SK-N-SH (cell line): ENCODE measurements around the gene RBM14. TPM values are rescaled to one million over a fixed set of nuclear protein-coding genes. Genes with fewer than 3 reads are reported as not detected.
"Not testable (repeated sequence)": the region's sequence is repeated elsewhere in the genome, so short reads cannot be mapped to it uniquely, and the experiment has no call there.

Experiments used
- CTCF ChIA-PET: fragments of 300-600, 350-600 bp; formaldehyde crosslinking; extraction: SDS; loops from one replicate; lab custom pipeline; 2021; lab: Yijun Ruan, JAX
- POLR2A ChIA-PET: fragments of 350-600 bp; sonication (Branson Sonifier 250); formaldehyde crosslinking; extraction: SDS; loops from one replicate; lab custom pipeline; 2020; ENCODE audit warnings: antibody characterized with exemption, inconsistent platforms; lab: Yijun Ruan, JAX
- DNase-seq: peaks from one replicate; pipeline ENCODE4 v3.0.0; 2012
- H2AFZ ChIP-seq: fragments of 200-600 bp; sonication (generic); 2 replicates; pipeline ENCODE4 v1.8.1; 2016; ENCODE audit warnings: antibody characterized with exemption, mild to moderate bottlenecking, low read depth
- H3F3A ChIP-seq: fragments of 200-600 bp; sonication (generic); replicated peaks from 2 replicates; pipeline ENCODE3; 2016; ENCODE audit warnings: antibody characterized with exemption, mild to moderate bottlenecking; ENCODE audit not compliant: insufficient read depth
- H3K27ac ChIP-seq, 2 experiments: fragments of 200-500 bp in 1 of 2; fragments of 200-600 bp in 1 of 2; sonication (Bioruptor generic) in 1 of 2; sonication (generic), shearing (Covaris generic) in 1 of 2; 2 replicates each; pipeline versions ENCODE4 v1.5.1 to v1.6.1; 2014 to 2016; ENCODE audit warnings: low read depth in 2 of 2, inconsistent platforms in 1 of 2, low read length in 1 of 2, mild to moderate bottlenecking in 1 of 2, mixed read lengths in 1 of 2
- H3K27me3 ChIP-seq: fragments of 200-600 bp; sonication (generic), shearing (Covaris generic); 2 replicates; pipeline ENCODE4 v1.6.1; 2016; ENCODE audit warnings: mixed run types; ENCODE audit not compliant: insufficient read depth
- H3K36me3 ChIP-seq, 2 experiments: fragments of 200-500 bp in 1 of 2; fragments of 200-600 bp in 1 of 2; sonication (Bioruptor generic) in 1 of 2; sonication (generic) in 1 of 2; replicated peaks in 1 of 2; 2 replicates each; pipeline versions ENCODE3 to v1.5.1; 2014 to 2016; ENCODE audit warnings: low read length in 1 of 2, mild to moderate bottlenecking in 1 of 2; ENCODE audit not compliant: insufficient read depth in 2 of 2, control insufficient read depth in 1 of 2
- H3K4me1 ChIP-seq, 2 experiments: fragments of 200-500 bp in 1 of 2; fragments of 200-600 bp in 1 of 2; sonication (Bioruptor generic) in 1 of 2; sonication (generic), shearing (Covaris generic) in 1 of 2; 2 replicates each; pipeline versions ENCODE4 v1.5.1 to v1.6.1; 2014 to 2016; ENCODE audit warnings: low read depth in 1 of 2, low read length in 1 of 2, mixed run types in 1 of 2; ENCODE audit not compliant: insufficient read depth in 2 of 2, control insufficient read depth in 1 of 2
- H3K4me2 ChIP-seq: fragments of 200-600 bp; sonication (generic), shearing (Covaris generic); 2 replicates; pipeline ENCODE4 v1.6.1; 2017; ENCODE audit warnings: mixed run types
- H3K4me3 ChIP-seq, 2 experiments: fragments of 200-500 bp in 1 of 2; fragments of 200-600 bp in 1 of 2; sonication (Bioruptor generic) in 1 of 2; sonication (generic), shearing (Covaris generic) in 1 of 2; 2 replicates each; pipeline versions ENCODE4 v1.5.1 to v1.8.1; 2014 to 2016; ENCODE audit warnings: low read depth in 2 of 2, inconsistent platforms in 1 of 2, low read length in 1 of 2, mild to moderate bottlenecking in 1 of 2, mixed read lengths in 1 of 2, moderate library complexity in 1 of 2
- H3K79me2 ChIP-seq: fragments of 200-600 bp; sonication (generic); 2 replicates; pipeline ENCODE4 v1.8.1; 2017; ENCODE audit warnings: mild to moderate bottlenecking; ENCODE audit not compliant: insufficient read depth
- H3K9ac ChIP-seq: fragments of 200-600 bp; sonication (generic); 2 replicates; pipeline ENCODE4 v1.6.1; 2017; ENCODE audit warnings: mixed run types
- H3K9me2 ChIP-seq: fragments of 200-600 bp; sonication (generic); 2 replicates; pipeline ENCODE4 v1.6.1; 2017; ENCODE audit warnings: mixed run types
- H3K9me3 ChIP-seq: fragments of 200-600 bp; sonication (generic); 2 replicates; pipeline ENCODE4 v1.6.1; 2017; ENCODE audit warnings: mixed run types, mild to moderate bottlenecking, moderate library complexity
- H4K20me1 ChIP-seq: fragments of 200-600 bp; sonication (generic); 2 replicates; pipeline ENCODE4 v1.6.1; 2017; ENCODE audit warnings: mild to moderate bottlenecking, mixed run types; ENCODE audit not compliant: insufficient read depth
- CTCF ChIP-seq: fragments of 200-600 bp; sonication (generic); IDR thresholded peaks from 2 replicates; pipeline ENCODE4 v1.6.1; 2017; ENCODE audit warnings: antibody characterized with exemption, mild to moderate bottlenecking, moderate library complexity
- REST ChIP-seq: IDR thresholded peaks from 2 replicates; pipeline ENCODE4 v1.6.1; 2012; ENCODE audit warnings: mild to moderate bottlenecking, low read depth, low read length, moderate library complexity
- TAF1 ChIP-seq: IDR thresholded peaks from 2 replicates; pipeline ENCODE4 v1.6.1; 2012; ENCODE audit warnings: low read depth, mild to moderate bottlenecking, low read length, moderate library complexity, borderline replicate concordance
- whole genome bisulfite sequencing: methylation state at CpG from one replicate; pipeline ENCODE4 v1.1.6; 2017; ENCODE audit warnings: low lambda C conversion rate; 5-methylcytosine and 5-hydroxymethylcytosine counted together
- polyA plus RNA-seq, 3 experiments: library from polyadenylated mRNA; depleted of rRNA; stranded (reverse); fragments of >200 nt; gene quantifications; 2 replicates each; pipeline ENCODE4 v1.2.3, GENCODE V29; 2012

The RBM14 gene
- polyA plus RNA-seq, 1 of the 3 experiments (the other 2 are of a cell fraction), result 19.8 TPM

- not testable (repeated sequence) for H3K79me2 ChIP-seq
Measured at GRCh38 chr11:66606608-66607007, 9.8 kb upstream of the RBM14 start.

GRCh38 chr11:66607126-66607834 lies 9.2 kb upstream of the RBM14 start:
- H2AFZ ChIP-seq, result no peak overlapping the region
- POLR2A ChIA-PET, result interaction anchor here (0.6 to 1.1 kb wide), 3 partner anchors 9 to 1561 kb away, joined by 3 read pairs; partner anchors contain the start of genes RBM14 and RBM4
- H3K27ac ChIP-seq, result no peak overlapping the region

More at GRCh38 chr11:66606608-66607007, 9.8 kb upstream of the RBM14 start:
- DNase-seq, H4K20me1 ChIP-seq, H3K4me1 ChIP-seq, H3F3A ChIP-seq, H3K27ac ChIP-seq, H3K4me2 ChIP-seq, H2AFZ ChIP-seq, H3K9me2 ChIP-seq, H3K4me3 ChIP-seq, H3K9ac ChIP-seq, H3K27me3 ChIP-seq, H3K9me3 ChIP-seq: not testable (repeated sequence)
- POLR2A ChIA-PET, result interaction anchor here (1.1 kb wide), 1 partner anchor 10 kb away, joined by 3 read pairs; the partner anchor contains the start of gene RBM14
- CTCF ChIA-PET, result interaction anchor here (0.6 to 1.9 kb wide), 4 partner anchors 14 to 72 kb away, joined by 3 to 8 read pairs (median 5); no protein-coding TSS in a partner anchor
- 95% methylated on average over 3 of the region's 3 CpGs for WGBS
- peaks cover 0 to 17% of the 10 kb centered on the region in 2 experiments for H3K36me3 ChIP-seq

More at GRCh38 chr11:66607126-66607834, 9.2 kb upstream of the RBM14 start:
- no peaks in the 10 kb centered on the region for H3F3A ChIP-seq
- no peaks in the 10 kb centered on the region for H3K27me3 ChIP-seq
- TF ChIP-seq REST (no peak), TAF1 (no peak), CTCF (no peak)
- no peaks in the 10 kb centered on the region for H3K9me3 ChIP-seq
- H4K20me1 ChIP-seq, result no peaks in the 10 kb centered on the region
- H3K9me2 ChIP-seq, result no peaks in the 10 kb centered on the region
- CTCF ChIA-PET, result interaction anchor here (0.6 to 1.9 kb wide), 2 partner anchors 28 to 44 kb away, joined by 3 to 6 read pairs; no protein-coding TSS in a partner anchor
- peaks cover 0 to 17% of the 10 kb centered on the region in 2 experiments for H3K36me3 ChIP-seq
- H3K4me2 ChIP-seq, result no peak overlapping the region
- H3K4me1 ChIP-seq, result no peaks in the 10 kb centered on the region; a peak in 1 of 4 replicates
- H3K79me2 ChIP-seq, result no peaks in the 10 kb centered on the region
- H3K9ac ChIP-seq, result no peak overlapping the region
- 59% methylated on average over 8 of the region's 8 CpGs for WGBS
- H3K4me3 ChIP-seq, result no peak overlapping the region
- no peak for DNase-seq
